Fibroblast of lung (primary cell): ENCODE measurements around the gene MKNK1. TPM values are rescaled to one million over a fixed set of nuclear protein-coding genes. Genes with fewer than 3 reads are reported as not detected.
A peak's percentile ranks its signal among the peaks of the same experiment; 100 is the strongest.

Source experiments
- DNase-seq, 2 donors: peaks; one replicate each; pipeline versions ENCODE4 v3.0.0 to v3.0.0-alpha.2; 2010; ENCODE audit warnings: low read depth in 2 of 2
- H2AFZ ChIP-seq: 2 replicates; pipeline ENCODE4 v1.5.1; 2012; ENCODE audit warnings: low read length, control low read depth, inconsistent platforms
- H3K27ac ChIP-seq: 2 replicates; pipeline ENCODE4 v1.5.1; 2011; ENCODE audit warnings: low read length, control low read depth; ENCODE audit not compliant: insufficient read depth
- H3K27me3 ChIP-seq: 2 replicates; pipeline ENCODE4 v1.5.1; 2011; ENCODE audit warnings: mild to moderate bottlenecking, low read length; ENCODE audit not compliant: control insufficient read depth, insufficient read depth
- H3K36me3 ChIP-seq: 2 replicates; pipeline ENCODE4 v1.5.1; 2011; ENCODE audit warnings: low read length; ENCODE audit not compliant: control insufficient read depth, insufficient read depth
- H3K4me1 ChIP-seq: 2 replicates; pipeline ENCODE4 v1.5.1; 2011; ENCODE audit warnings: low read length; ENCODE audit not compliant: control insufficient read depth, insufficient read depth; ENCODE audit errors: extremely low read depth
- H3K4me2 ChIP-seq: 2 replicates; pipeline ENCODE4 v1.5.1; 2011; ENCODE audit warnings: low read length, control low read depth; ENCODE audit not compliant: insufficient read depth; ENCODE audit errors: extremely low read depth
- H3K4me3 ChIP-seq, 4 experiments: fragments of 200-600 bp in 1 of 4; sonication (generic) in 1 of 4; replicated peaks in 1 of 4; 2 replicates each; pipeline ENCODE4 v1.5.1; 2011 to 2016; ENCODE audit warnings: low read length in 4 of 4, low read depth in 3 of 4, mild to moderate bottlenecking in 3 of 4, control low read depth in 2 of 4, inconsistent platforms in 1 of 4, mixed read lengths in 1 of 4; ENCODE audit not compliant: insufficient read depth in 1 of 4; ENCODE audit errors: control extremely low read depth in 1 of 4
- H3K79me2 ChIP-seq: 2 replicates; pipeline ENCODE4 v1.5.1; 2012; ENCODE audit warnings: mild to moderate bottlenecking, low read length, inconsistent platforms; ENCODE audit not compliant: control insufficient read depth, insufficient read depth
- H3K9ac ChIP-seq: 2 replicates; pipeline ENCODE4 v1.5.1; 2011; ENCODE audit warnings: mild to moderate bottlenecking, low read length, control low read depth; ENCODE audit not compliant: insufficient read depth
- H3K9me3 ChIP-seq: 2 replicates; pipeline ENCODE4 v1.5.1; 2012; ENCODE audit warnings: low read depth, low read length; ENCODE audit not compliant: control insufficient read depth, insufficient read depth
- H4K20me1 ChIP-seq: 2 replicates; pipeline ENCODE4 v1.5.1; 2011; ENCODE audit warnings: low read length; ENCODE audit not compliant: control insufficient read depth, insufficient read depth; ENCODE audit errors: extremely low read depth
- EZH2 ChIP-seq: IDR thresholded peaks from 2 replicates; pipeline ENCODE4 v1.5.1; 2012; ENCODE audit warnings: low read length, control low read depth, mild to moderate bottlenecking; ENCODE audit errors: missing control alignments
- polyA plus RNA-seq, 2 donors: library from polyadenylated mRNA; depleted of rRNA in 1 of 2; stranded (reverse) in 1 of 2; unstranded in 1 of 2; fragments of >200 nt; gene quantifications; 2 replicates each; pipeline ENCODE4 v1.2.1, GENCODE V29; 2011 to 2012; ENCODE audit warnings: missing spikeins in 1 of 2
- total RNA-seq: library from RNA; depleted of rRNA; stranded (reverse); fragments of >200 nt; gene quantifications from 2 replicates; pipeline ENCODE4 v1.2.1, GENCODE V29; 2014
- TF ChIP-seq, protein P1 (sequence below), 2 donors: IDR thresholded peaks in 1 of 2; conservative IDR thresholded peaks in 1 of 2; 1 replicate in 1 of 2; 2 replicates in 1 of 2; pipeline ENCODE4 v1.5.1; 2011 to 2012; ENCODE audit warnings: low read length in 2 of 2, control low read depth in 1 of 2, inconsistent platforms in 1 of 2, low read depth in 1 of 2, mild to moderate bottlenecking in 1 of 2

Gene MKNK1
- total and polyA plus RNA-seq, 2 donors (not counting 1 experiment from before 2014, with no cell fraction given), result 22.3 to 33.1 TPM

- no peaks in the 10 kb centered on the region for H4K20me1 ChIP-seq
- no peak overlapping the region for H3K4me3 ChIP-seq
- H3K9ac ChIP-seq, result no peak overlapping the region
- H3K27me3 ChIP-seq, result no peaks in the 10 kb centered on the region
- H3K79me2 ChIP-seq, result peaks cover 2% of the 10 kb centered on the region
- no peaks in the 10 kb centered on the region for H3K9me3 ChIP-seq
- DNase-seq, result peak in 1 of 2 donors; percentile 51
- peaks cover 3% of the 10 kb centered on the region for H3K4me1 ChIP-seq
- peaks cover 8% of the 10 kb centered on the region for H3K36me3 ChIP-seq
- no peak overlapping the region for H2AFZ ChIP-seq
- H3K27ac ChIP-seq, result no peak overlapping the region
- H3K4me2 ChIP-seq, result no peak overlapping the region
- TF ChIP-seq EZH2, result no peak
- TF ChIP-seq, protein P1, sequence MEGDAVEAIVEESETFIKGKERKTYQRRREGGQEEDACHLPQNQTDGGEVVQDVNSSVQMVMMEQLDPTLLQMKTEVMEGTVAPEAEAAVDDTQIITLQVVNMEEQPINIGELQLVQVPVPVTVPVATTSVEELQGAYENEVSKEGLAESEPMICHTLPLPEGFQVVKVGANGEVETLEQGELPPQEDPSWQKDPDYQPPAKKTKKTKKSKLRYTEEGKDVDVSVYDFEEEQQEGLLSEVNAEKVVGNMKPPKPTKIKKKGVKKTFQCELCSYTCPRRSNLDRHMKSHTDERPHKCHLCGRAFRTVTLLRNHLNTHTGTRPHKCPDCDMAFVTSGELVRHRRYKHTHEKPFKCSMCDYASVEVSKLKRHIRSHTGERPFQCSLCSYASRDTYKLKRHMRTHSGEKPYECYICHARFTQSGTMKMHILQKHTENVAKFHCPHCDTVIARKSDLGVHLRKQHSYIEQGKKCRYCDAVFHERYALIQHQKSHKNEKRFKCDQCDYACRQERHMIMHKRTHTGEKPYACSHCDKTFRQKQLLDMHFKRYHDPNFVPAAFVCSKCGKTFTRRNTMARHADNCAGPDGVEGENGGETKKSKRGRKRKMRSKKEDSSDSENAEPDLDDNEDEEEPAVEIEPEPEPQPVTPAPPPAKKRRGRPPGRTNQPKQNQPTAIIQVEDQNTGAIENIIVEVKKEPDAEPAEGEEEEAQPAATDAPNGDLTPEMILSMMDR (conservative IDR thresholded peaks at IDR 0.05 in 1 of 2, IDR thresholded peaks at IDR 0.05 in 1 of 2; ENCODE audit: low read depth in 1 of 2, low read length in 2 of 2), result no peak
Measured at GRCh38 chr1:46606255-46606965, 2.3 kb upstream of the MKNK1 start.

GRCh38 chr1:46605232-46605631 lies 1.2 kb upstream of the MKNK1 start:
- H3K36me3 ChIP-seq, result peaks cover 8% of the 10 kb centered on the region
- H3K4me2 ChIP-seq, result no peak overlapping the region
- H3K4me1 ChIP-seq, result peaks cover 3% of the 10 kb centered on the region
- no peak overlapping the region for H3K9ac ChIP-seq
- DNase-seq, result no peak
- H2AFZ ChIP-seq, result no peak overlapping the region
- no peak overlapping the region for H3K27ac ChIP-seq
- TF ChIP-seq EZH2, result no peak
- TF ChIP-seq, protein P1 (conservative IDR thresholded peaks at IDR 0.05 in 1 of 2, IDR thresholded peaks at IDR 0.05 in 1 of 2; ENCODE audit: low read depth in 1 of 2, low read length in 2 of 2), result no peak
- H3K9me3 ChIP-seq, result no peaks in the 10 kb centered on the region
- no peak overlapping the region for H3K4me3 ChIP-seq
- H3K27me3 ChIP-seq, result no peaks in the 10 kb centered on the region
- H4K20me1 ChIP-seq, result no peaks in the 10 kb centered on the region
- peaks cover 2% of the 10 kb centered on the region for H3K79me2 ChIP-seq

DNA sequence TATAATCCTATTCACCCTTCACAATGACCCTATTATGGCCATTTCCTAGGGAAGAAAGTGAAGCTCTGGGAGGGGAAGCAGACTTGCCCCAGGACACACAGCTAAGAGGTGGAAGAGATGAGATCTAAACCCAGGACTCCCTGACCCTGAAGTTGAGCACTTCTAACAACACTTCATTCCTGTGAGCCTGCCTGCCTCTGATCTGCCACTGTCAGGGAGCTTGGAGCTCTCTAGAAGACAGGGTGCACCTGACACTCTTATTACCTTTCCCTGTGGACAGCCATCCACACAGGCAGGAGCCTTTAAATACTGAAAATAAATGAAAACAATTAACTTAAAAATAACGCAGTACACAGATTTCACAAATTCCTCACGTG lies 599 bp downstream of the MKNK1 start:
- H3K27ac ChIP-seq, result peak overlapping the region; percentile 67
- H3K79me2 ChIP-seq, result peaks cover 2% of the 10 kb centered on the region
- peaks cover 3% of the 10 kb centered on the region for H3K36me3 ChIP-seq

More for the DNA sequence above, 599 bp downstream of the MKNK1 start:
- Histone ChIP-seq H4K20me1 (no peaks in the 10 kb centered on the region), H3K9ac (peak overlapping the region; percentile 82), H3K9me3 (no peaks in the 10 kb centered on the region), H3K4me3 (peak overlapping the region; percentile 88 to 99 (median 98)), H3K4me1 (peaks cover 5% of the 10 kb centered on the region), H3K27me3 (no peaks in the 10 kb centered on the region), H3K4me2 (peak overlapping the region; percentile 97), H2AFZ (peak overlapping the region; percentile 95)
- no peak for DNase-seq
- no peak for TF ChIP-seq EZH2
- TF ChIP-seq, protein P1 (conservative IDR thresholded peaks at IDR 0.05 in 1 of 2, IDR thresholded peaks at IDR 0.05 in 1 of 2; ENCODE audit: low read depth in 1 of 2, low read length in 2 of 2), result no peak
